ENCODE results near the gene SHBG. TPM values are rescaled to one million over a fixed set of nuclear protein-coding genes. Genes with fewer than 3 reads are reported as not detected.
"Not testable (repeated sequence)": the region's sequence is repeated elsewhere in the genome, so short reads cannot be mapped to it uniquely, and the experiment has no call there.

The SHBG gene
- total and polyA plus RNA-seq, 2 experiments from 2014 or later: 0.38 to 0.48 TPM

DNA sequence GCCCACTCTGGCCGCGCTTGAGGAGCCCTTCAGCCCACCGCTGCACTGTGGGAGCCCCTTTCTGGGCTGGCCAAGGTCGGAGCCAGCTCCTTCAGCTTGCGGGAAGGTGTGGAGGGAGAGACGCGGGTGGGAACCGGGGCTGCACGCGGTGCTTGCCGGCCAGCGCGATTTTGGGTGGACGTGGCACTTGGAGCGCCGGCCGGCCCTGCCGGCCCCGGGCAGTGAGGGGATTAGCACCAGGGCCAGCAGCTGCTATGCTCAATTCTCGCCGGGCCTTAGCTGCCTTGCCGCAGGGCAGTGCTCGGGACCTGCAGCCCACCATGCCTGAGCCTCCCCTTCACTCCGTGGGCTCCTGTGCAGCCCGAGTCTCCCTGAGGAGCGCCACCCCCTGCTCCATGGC, 10.8 kb downstream of the SHBG start (continued):
- TF ChIP-seq, protein P1, sequence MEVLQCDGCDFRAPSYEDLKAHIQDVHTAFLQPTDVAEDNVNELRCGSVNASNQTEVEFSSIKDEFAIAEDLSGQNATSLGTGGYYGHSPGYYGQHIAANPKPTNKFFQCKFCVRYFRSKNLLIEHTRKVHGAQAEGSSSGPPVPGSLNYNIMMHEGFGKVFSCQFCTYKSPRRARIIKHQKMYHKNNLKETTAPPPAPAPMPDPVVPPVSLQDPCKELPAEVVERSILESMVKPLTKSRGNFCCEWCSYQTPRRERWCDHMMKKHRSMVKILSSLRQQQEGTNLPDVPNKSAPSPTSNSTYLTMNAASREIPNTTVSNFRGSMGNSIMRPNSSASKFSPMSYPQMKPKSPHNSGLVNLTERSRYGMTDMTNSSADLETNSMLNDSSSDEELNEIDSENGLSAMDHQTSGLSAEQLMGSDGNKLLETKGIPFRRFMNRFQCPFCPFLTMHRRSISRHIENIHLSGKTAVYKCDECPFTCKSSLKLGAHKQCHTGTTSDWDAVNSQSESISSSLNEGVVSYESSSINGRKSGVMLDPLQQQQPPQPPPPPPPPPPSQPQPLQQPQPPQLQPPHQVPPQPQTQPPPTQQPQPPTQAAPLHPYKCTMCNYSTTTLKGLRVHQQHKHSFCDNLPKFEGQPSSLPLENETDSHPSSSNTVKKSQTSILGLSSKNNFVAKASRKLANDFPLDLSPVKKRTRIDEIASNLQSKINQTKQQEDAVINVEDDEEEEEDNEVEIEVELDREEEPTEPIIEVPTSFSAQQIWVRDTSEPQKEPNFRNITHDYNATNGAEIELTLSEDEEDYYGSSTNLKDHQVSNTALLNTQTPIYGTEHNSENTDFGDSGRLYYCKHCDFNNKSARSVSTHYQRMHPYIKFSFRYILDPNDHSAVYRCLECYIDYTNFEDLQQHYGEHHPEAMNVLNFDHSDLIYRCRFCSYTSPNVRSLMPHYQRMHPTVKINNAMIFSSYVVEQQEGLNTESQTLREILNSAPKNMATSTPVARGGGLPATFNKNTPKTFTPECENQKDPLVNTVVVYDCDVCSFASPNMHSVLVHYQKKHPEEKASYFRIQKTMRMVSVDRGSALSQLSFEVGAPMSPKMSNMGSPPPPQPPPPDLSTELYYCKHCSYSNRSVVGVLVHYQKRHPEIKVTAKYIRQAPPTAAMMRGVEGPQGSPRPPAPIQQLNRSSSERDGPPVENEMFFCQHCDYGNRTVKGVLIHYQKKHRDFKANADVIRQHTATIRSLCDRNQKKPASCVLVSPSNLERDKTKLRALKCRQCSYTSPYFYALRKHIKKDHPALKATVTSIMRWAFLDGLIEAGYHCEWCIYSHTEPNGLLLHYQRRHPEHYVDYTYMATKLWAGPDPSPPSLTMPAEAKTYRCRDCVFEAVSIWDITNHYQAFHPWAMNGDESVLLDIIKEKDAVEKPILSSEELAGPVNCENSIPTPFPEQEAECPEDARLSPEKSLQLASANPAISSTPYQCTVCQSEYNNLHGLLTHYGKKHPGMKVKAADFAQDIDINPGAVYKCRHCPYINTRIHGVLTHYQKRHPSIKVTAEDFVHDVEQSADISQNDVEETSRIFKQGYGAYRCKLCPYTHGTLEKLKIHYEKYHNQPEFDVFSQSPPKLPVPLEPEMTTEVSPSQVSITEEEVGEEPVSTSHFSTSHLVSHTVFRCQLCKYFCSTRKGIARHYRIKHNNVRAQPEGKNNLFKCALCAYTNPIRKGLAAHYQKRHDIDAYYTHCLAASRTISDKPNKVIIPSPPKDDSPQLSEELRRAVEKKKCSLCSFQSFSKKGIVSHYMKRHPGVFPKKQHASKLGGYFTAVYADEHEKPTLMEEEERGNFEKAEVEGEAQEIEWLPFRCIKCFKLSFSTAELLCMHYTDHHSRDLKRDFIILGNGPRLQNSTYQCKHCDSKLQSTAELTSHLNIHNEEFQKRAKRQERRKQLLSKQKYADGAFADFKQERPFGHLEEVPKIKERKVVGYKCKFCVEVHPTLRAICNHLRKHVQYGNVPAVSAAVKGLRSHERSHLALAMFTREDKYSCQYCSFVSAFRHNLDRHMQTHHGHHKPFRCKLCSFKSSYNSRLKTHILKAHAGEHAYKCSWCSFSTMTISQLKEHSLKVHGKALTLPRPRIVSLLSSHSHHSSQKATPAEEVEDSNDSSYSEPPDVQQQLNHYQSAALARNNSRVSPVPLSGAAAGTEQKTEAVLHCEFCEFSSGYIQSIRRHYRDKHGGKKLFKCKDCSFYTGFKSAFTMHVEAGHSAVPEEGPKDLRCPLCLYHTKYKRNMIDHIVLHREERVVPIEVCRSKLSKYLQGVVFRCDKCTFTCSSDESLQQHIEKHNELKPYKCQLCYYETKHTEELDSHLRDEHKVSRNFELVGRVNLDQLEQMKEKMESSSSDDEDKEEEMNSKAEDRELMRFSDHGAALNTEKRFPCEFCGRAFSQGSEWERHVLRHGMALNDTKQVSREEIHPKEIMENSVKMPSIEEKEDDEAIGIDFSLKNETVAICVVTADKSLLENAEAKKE (CRISPR knock-in tag; IDR thresholded peaks at IDR 0.05): no peak
- no peak for TF ChIP-seq EZH2phosphoT487 (IDR thresholded peaks at IDR 0.05; ENCODE audit: unreplicated experiment)
- TF ChIP-seq, protein P2, sequence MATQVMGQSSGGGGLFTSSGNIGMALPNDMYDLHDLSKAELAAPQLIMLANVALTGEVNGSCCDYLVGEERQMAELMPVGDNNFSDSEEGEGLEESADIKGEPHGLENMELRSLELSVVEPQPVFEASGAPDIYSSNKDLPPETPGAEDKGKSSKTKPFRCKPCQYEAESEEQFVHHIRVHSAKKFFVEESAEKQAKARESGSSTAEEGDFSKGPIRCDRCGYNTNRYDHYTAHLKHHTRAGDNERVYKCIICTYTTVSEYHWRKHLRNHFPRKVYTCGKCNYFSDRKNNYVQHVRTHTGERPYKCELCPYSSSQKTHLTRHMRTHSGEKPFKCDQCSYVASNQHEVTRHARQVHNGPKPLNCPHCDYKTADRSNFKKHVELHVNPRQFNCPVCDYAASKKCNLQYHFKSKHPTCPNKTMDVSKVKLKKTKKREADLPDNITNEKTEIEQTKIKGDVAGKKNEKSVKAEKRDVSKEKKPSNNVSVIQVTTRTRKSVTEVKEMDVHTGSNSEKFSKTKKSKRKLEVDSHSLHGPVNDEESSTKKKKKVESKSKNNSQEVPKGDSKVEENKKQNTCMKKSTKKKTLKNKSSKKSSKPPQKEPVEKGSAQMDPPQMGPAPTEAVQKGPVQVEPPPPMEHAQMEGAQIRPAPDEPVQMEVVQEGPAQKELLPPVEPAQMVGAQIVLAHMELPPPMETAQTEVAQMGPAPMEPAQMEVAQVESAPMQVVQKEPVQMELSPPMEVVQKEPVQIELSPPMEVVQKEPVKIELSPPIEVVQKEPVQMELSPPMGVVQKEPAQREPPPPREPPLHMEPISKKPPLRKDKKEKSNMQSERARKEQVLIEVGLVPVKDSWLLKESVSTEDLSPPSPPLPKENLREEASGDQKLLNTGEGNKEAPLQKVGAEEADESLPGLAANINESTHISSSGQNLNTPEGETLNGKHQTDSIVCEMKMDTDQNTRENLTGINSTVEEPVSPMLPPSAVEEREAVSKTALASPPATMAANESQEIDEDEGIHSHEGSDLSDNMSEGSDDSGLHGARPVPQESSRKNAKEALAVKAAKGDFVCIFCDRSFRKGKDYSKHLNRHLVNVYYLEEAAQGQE (IDR thresholded peaks at IDR 0.05; ENCODE audit: unreplicated experiment): no peak
- no peak for TF ChIP-seq CTCF (conservative IDR thresholded peaks at IDR 0.05; ENCODE audit: low read depth in 2 of 2)

GRCh38 chr17:7641635-7642034, 11.7 kb downstream of the SHBG start:
- H3K27me3 Mint-ChIP-seq (ENCODE audit: insufficient read depth, low read depth, poor library complexity); ATAC-seq; H3K4me2 ChIP-seq; H3F3A ChIP-seq (replicated peaks; ENCODE audit: low read depth); H3K27ac Mint-ChIP-seq; H3K27ac ChIP-seq (ENCODE audit: low read depth); H2AFZ ChIP-seq; H3K36me3 Mint-ChIP-seq (ENCODE audit: low read depth); H3K9me3 Mint-ChIP-seq; H3K79me2 ChIP-seq (replicated peaks; ENCODE audit: insufficient read depth); H3K9me2 ChIP-seq (ENCODE audit: insufficient read depth); H3K4me1 ChIP-seq (ENCODE audit: insufficient read depth); H3K4me3 Mint-ChIP-seq; DNase-seq (ENCODE audit: low spot score); H3K27me3 ChIP-seq (ENCODE audit: insufficient read depth); H3K4me1 Mint-ChIP-seq; H4K20me1 ChIP-seq (replicated peaks; ENCODE audit: insufficient read depth); H3K36me3 ChIP-seq (ENCODE audit: insufficient read depth); H3K4me3 ChIP-seq: not testable (repeated sequence)

All from GM23338 (cell line).